Measurements from ENCODE around the gene GPC6. TPM values are rescaled to one million over a fixed set of nuclear protein-coding genes. Genes with fewer than 3 reads are reported as not detected.

Gene GPC6
- total and polyA plus RNA-seq, 4 donors = 5.9 to 29.1 (median 18.2) TPM

DNA sequence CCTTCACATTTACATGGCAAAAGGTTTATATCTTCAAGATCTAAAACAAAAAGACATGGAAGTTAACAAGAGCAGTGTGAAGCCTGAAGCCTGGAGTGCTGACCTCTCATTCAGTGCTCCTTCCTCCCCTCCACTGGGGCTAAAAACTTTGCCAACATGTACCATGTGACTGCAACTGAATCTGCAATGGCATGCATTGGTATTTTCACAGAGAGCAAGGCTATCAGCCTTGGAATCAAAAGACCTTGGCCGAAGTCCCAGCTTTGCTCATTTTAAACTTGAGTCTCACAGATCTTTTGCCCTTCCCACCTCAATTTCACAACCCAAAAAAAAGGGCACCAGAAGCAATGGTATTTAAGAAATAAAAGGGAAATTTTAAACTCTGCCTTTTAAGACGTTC, 927.8 kb downstream of the GPC6 start:
- no peak overlapping the region for H3K9ac ChIP-seq (ENCODE audit: low read depth in 1 of 2, low read length in 2 of 2)
- H3K9me3 ChIP-seq (ENCODE audit: control insufficient read depth in 4 of 4, low read length in 3 of 4) = no peaks in the 10 kb centered on the region
- H3K4me1 ChIP-seq (ENCODE audit: control insufficient read depth in 4 of 4, insufficient read depth in 4 of 4, low read length in 3 of 4) = peaks cover 4 to 43% (median 33%) of the 10 kb centered on the region in 4 donors
- peak; percentile 68 to 90 for TF ChIP-seq JUND (IDR thresholded peaks at IDR 0.05)
- TF ChIP-seq RXRA (IDR thresholded peaks at IDR 0.05) = peak; percentile 97
- peak; percentile 74 for TF ChIP-seq SP1 (IDR thresholded peaks at IDR 0.05)
- TF ChIP-seq MAX (IDR thresholded peaks at IDR 0.05) = peak; percentile 86
- TF ChIP-seq, protein P1, sequence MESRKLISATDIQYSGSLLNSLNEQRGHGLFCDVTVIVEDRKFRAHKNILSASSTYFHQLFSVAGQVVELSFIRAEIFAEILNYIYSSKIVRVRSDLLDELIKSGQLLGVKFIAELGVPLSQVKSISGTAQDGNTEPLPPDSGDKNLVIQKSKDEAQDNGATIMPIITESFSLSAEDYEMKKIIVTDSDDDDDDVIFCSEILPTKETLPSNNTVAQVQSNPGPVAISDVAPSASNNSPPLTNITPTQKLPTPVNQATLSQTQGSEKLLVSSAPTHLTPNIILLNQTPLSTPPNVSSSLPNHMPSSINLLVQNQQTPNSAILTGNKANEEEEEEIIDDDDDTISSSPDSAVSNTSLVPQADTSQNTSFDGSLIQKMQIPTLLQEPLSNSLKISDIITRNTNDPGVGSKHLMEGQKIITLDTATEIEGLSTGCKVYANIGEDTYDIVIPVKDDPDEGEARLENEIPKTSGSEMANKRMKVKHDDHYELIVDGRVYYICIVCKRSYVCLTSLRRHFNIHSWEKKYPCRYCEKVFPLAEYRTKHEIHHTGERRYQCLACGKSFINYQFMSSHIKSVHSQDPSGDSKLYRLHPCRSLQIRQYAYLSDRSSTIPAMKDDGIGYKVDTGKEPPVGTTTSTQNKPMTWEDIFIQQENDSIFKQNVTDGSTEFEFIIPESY (IDR thresholded peaks at IDR 0.05) = peak; percentile 71
- TF ChIP-seq FOXA2 (IDR thresholded peaks at IDR 0.05) = peak; percentile 58
- peak; percentile 61 for TF ChIP-seq HNF4G (IDR thresholded peaks at IDR 0.05)
- TF ChIP-seq TAF1 (conservative IDR thresholded peaks at IDR 0.05) = no peak
- TF ChIP-seq RAD21 (IDR thresholded peaks at IDR 0.05) = peak; percentile 67 to 73
- peak; percentile 50 for TF ChIP-seq NR2F2 (IDR thresholded peaks at IDR 0.05)
- TF ChIP-seq HNF4A (conservative IDR thresholded peaks at IDR 0.05) = peak; percentile 92
- TF ChIP-seq EGR1 (IDR thresholded peaks at IDR 0.05; ENCODE audit: low read depth in 2 of 2) = peak in 1 of 2 donors; percentile 61
- TF ChIP-seq CTCF (IDR thresholded peaks at IDR 0.05; ENCODE audit: low read depth, low read length, missing input control) = no peak
- TF ChIP-seq FOXA1 (IDR thresholded peaks at IDR 0.05) = peak; percentile 31
- TF ChIP-seq, protein P2, sequence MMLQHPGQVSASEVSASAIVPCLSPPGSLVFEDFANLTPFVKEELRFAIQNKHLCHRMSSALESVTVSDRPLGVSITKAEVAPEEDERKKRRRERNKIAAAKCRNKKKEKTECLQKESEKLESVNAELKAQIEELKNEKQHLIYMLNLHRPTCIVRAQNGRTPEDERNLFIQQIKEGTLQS (IDR thresholded peaks at IDR 0.05) = peak; percentile 52
- peak; percentile 86 for TF ChIP-seq YY1 (IDR thresholded peaks at IDR 0.05)
- peak in 1 of 2 donors; percentile 22 for TF ChIP-seq GABPA (IDR thresholded peaks at IDR 0.05 in 1 of 2, conservative IDR thresholded peaks at IDR 0.05 in 1 of 2)
- TF ChIP-seq, protein P3, sequence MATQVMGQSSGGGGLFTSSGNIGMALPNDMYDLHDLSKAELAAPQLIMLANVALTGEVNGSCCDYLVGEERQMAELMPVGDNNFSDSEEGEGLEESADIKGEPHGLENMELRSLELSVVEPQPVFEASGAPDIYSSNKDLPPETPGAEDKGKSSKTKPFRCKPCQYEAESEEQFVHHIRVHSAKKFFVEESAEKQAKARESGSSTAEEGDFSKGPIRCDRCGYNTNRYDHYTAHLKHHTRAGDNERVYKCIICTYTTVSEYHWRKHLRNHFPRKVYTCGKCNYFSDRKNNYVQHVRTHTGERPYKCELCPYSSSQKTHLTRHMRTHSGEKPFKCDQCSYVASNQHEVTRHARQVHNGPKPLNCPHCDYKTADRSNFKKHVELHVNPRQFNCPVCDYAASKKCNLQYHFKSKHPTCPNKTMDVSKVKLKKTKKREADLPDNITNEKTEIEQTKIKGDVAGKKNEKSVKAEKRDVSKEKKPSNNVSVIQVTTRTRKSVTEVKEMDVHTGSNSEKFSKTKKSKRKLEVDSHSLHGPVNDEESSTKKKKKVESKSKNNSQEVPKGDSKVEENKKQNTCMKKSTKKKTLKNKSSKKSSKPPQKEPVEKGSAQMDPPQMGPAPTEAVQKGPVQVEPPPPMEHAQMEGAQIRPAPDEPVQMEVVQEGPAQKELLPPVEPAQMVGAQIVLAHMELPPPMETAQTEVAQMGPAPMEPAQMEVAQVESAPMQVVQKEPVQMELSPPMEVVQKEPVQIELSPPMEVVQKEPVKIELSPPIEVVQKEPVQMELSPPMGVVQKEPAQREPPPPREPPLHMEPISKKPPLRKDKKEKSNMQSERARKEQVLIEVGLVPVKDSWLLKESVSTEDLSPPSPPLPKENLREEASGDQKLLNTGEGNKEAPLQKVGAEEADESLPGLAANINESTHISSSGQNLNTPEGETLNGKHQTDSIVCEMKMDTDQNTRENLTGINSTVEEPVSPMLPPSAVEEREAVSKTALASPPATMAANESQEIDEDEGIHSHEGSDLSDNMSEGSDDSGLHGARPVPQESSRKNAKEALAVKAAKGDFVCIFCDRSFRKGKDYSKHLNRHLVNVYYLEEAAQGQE (IDR thresholded peaks at IDR 0.05) = peak; percentile 29
- H3K27me3 ChIP-seq (ENCODE audit: control insufficient read depth in 4 of 4, insufficient read depth in 4 of 4, low read length in 3 of 4) = no peaks in the 10 kb centered on the region
- H3K36me3 ChIP-seq (ENCODE audit: control insufficient read depth in 4 of 4, insufficient read depth in 3 of 4, low read depth in 1 of 4, low read length in 3 of 4) = no peaks in the 10 kb centered on the region
- WGBS = 28% methylated on average over 2 of the region's 2 CpGs
- H3K27ac ChIP-seq (ENCODE audit: low read depth in 1 of 2, low read length in 2 of 2) = no peak overlapping the region
- H3K4me3 ChIP-seq (ENCODE audit: low read depth in 1 of 3, low read length in 3 of 3) = no peak overlapping the region
- DNase-seq (ENCODE audit: low spot score) = no peak

All from liver (tissue), 9 donors.